ENCODE measurements around the gene ERICH2.
A peak's percentile ranks its signal among the peaks of the same experiment; 100 is the strongest.
"Not testable (repeated sequence)": the region's sequence is repeated elsewhere in the genome, so short reads cannot be mapped to it uniquely, and the experiment has no call there.

Gene ERICH2

GRCh38 chr2:170745305-170745704 lies 24.9 kb upstream of the ERICH2 start (continued):
- TF ChIP-seq BCL6B (tag by site-specific recombination; IDR thresholded peaks at IDR 0.05) (no peak), PRDM2 (tag by site-specific recombination; IDR thresholded peaks at IDR 0.05; ENCODE audit: borderline replicate concordance) (no peak), BCL11B (tag by site-specific recombination; IDR thresholded peaks at IDR 0.05; ENCODE audit: low read depth) (no peak), ZNF514 (tag by site-specific recombination; IDR thresholded peaks at IDR 0.05) (no peak)

- ChIA-PET CTCF (interaction anchor here (0.6 to 0.7 kb wide), 2 partner anchors 8 to 40 kb away, joined by 3 to 4 read pairs; no protein-coding TSS in a partner anchor), POLR2A (no interaction called here)
- H3K36me3 ChIP-seq (ENCODE audit: control insufficient read depth in 2 of 2, insufficient read depth in 1 of 2, low read length in 2 of 2) = no peaks in the 10 kb centered on the region
- no peaks in the 10 kb centered on the region for H3K9me3 ChIP-seq (ENCODE audit: control insufficient read depth, insufficient read depth, low read depth, low read length)
- no peak overlapping the region for H3K4me3 ChIP-seq (ENCODE audit: low read depth, low read length)
- no peaks in the 10 kb centered on the region for H3K4me1 ChIP-seq (ENCODE audit: control insufficient read depth, insufficient read depth, low read length)
- H3K27ac ChIP-seq (ENCODE audit: extremely low read depth, low read depth, low read length) = no peak overlapping the region
- TF ChIP-seq ZBTB17 (tag by site-specific recombination; IDR thresholded peaks at IDR 0.05) (peak; percentile 79), ZNF513 (tag by site-specific recombination; IDR thresholded peaks at IDR 0.05) (no peak), HOXA7 (CRISPR knock-in tag; IDR thresholded peaks at IDR 0.05; ENCODE audit: borderline replicate concordance) (no peak), ZNF843 (tag by site-specific recombination; IDR thresholded peaks at IDR 0.05) (no peak), ZSCAN23 (tag by site-specific recombination; IDR thresholded peaks at IDR 0.05) (no peak)
Measured at GRCh38 chr2:170747921-170748320, 22.3 kb upstream of the ERICH2 start.

GRCh38 chr2:170751555-170751954 lies 18.6 kb upstream of the ERICH2 start:
- H3K4me1 ChIP-seq (ENCODE audit: control insufficient read depth, insufficient read depth, low read length); POLR2A ChIA-PET; H3K4me3 ChIP-seq (ENCODE audit: low read depth, low read length); H3K27ac ChIP-seq (ENCODE audit: extremely low read depth, low read depth, low read length); H3K36me3 ChIP-seq (ENCODE audit: control insufficient read depth in 2 of 2, insufficient read depth in 1 of 2, low read length in 2 of 2); H3K9me3 ChIP-seq (ENCODE audit: control insufficient read depth, insufficient read depth, low read depth, low read length); CTCF ChIA-PET: not testable (repeated sequence)

- no peak overlapping the region for H3K4me3 ChIP-seq (ENCODE audit: low read depth, low read length)
- H3K27ac ChIP-seq (ENCODE audit: extremely low read depth, low read depth, low read length) = no peak overlapping the region
- H3K9me3 ChIP-seq (ENCODE audit: control insufficient read depth, insufficient read depth, low read depth, low read length) = no peaks in the 10 kb centered on the region
- H3K4me1 ChIP-seq (ENCODE audit: control insufficient read depth, insufficient read depth, low read length) = peaks cover 10% of the 10 kb centered on the region
- POLR2A ChIA-PET = interaction anchor here (0.6 kb wide), 1 partner anchor 114 kb away, joined by 3 read pairs; no protein-coding TSS in a partner anchor
- CTCF ChIA-PET = interaction anchor here (0.6 to 0.8 kb wide), 2 partner anchors 16 to 41 kb away, joined by 3 read pairs; no protein-coding TSS in a partner anchor
- no peaks in the 10 kb centered on the region for H3K36me3 ChIP-seq (ENCODE audit: control insufficient read depth in 2 of 2, insufficient read depth in 1 of 2, low read length in 2 of 2)
- TF ChIP-seq ZNF148 (tag by site-specific recombination; IDR thresholded peaks at IDR 0.05; ENCODE audit: borderline replicate concordance) (no peak), ZNF549 (tag by site-specific recombination; IDR thresholded peaks at IDR 0.05) (no peak), AEBP2 (tag by site-specific recombination; IDR thresholded peaks at IDR 0.05; ENCODE audit: borderline replicate concordance) (no peak), ZSCAN16 (tag by site-specific recombination; IDR thresholded peaks at IDR 0.05) (no peak), ZNF571 (tag by site-specific recombination; IDR thresholded peaks at IDR 0.05) (no peak), ZXDB (tag by site-specific recombination; IDR thresholded peaks at IDR 0.05) (no peak), ZBTB17 (tag by site-specific recombination; IDR thresholded peaks at IDR 0.05) (no peak), KLF9 (tag by site-specific recombination; IDR thresholded peaks at IDR 0.05; ENCODE audit: low read depth) (no peak), ZNF155 (tag by site-specific recombination; IDR thresholded peaks at IDR 0.05) (no peak)
Measured at GRCh38 chr2:170761572-170761971, 8.6 kb upstream of the ERICH2 start.

All from HEK293 (cell line).